Muscle of leg (tissue), 11 donors: Measurements from ENCODE around the gene OTUD7B. TPM values are rescaled to one million over a fixed set of nuclear protein-coding genes. Genes with fewer than 3 reads are reported as not detected.

Source experiments
- DNase-seq: peaks from one replicate; pipeline ENCODE4 v3.0.0; 2013
- H3K27ac ChIP-seq: one replicate; pipeline ENCODE4 v1.5.1; 2013; ENCODE audit warnings: mild to moderate bottlenecking, low read length, control low read depth
- H3K27me3 ChIP-seq: one replicate; pipeline ENCODE4 v1.6.1; 2013; ENCODE audit warnings: low read length; ENCODE audit not compliant: control insufficient read depth, insufficient read depth
- H3K36me3 ChIP-seq: one replicate; pipeline ENCODE4 v1.6.1; 2013; ENCODE audit warnings: low read length; ENCODE audit not compliant: control insufficient read depth, insufficient read depth
- H3K4me1 ChIP-seq: one replicate; pipeline ENCODE4 v1.6.1; 2013; ENCODE audit warnings: low read length; ENCODE audit not compliant: control insufficient read depth, insufficient read depth
- H3K4me3 ChIP-seq: one replicate; pipeline ENCODE4 v1.5.1; 2013; ENCODE audit warnings: low read length, control low read depth
- H3K9me3 ChIP-seq: replicated peaks from 2 replicates; pipeline ENCODE4 v1.6.1; 2013; ENCODE audit warnings: low read depth, low read length; ENCODE audit not compliant: control insufficient read depth
- WGBS: methylation state at CpG from one replicate; pipeline ENCODE4 v1.1.5; 2013; ENCODE audit warnings: missing lambda C conversion rate; ENCODE audit not compliant: insufficient coverage; 5-methylcytosine and 5-hydroxymethylcytosine counted together
- polyA plus RNA-seq, 8 donors: library from polyadenylated mRNA; unstranded; fragments of 120-200 nt; gene quantifications; one replicate each; pipeline versions ENCODE4 v1.2.1 to v1.2.3, GENCODE V29; 2013; ENCODE audit warnings: inconsistent platforms in 1 of 8, low replicate concordance in 1 of 8; ENCODE audit not compliant: insufficient read length in 8 of 8, insufficient read depth in 1 of 8
- total RNA-seq: library from RNA; stranded (reverse); fragments of 120-200 nt; gene quantifications from one replicate; pipeline ENCODE4 v1.2.4, GENCODE V29; 2013

The OTUD7B gene
- total and polyA plus RNA-seq, 9 donors: 10.6 to 15.0 (median 12.8) TPM

DNA sequence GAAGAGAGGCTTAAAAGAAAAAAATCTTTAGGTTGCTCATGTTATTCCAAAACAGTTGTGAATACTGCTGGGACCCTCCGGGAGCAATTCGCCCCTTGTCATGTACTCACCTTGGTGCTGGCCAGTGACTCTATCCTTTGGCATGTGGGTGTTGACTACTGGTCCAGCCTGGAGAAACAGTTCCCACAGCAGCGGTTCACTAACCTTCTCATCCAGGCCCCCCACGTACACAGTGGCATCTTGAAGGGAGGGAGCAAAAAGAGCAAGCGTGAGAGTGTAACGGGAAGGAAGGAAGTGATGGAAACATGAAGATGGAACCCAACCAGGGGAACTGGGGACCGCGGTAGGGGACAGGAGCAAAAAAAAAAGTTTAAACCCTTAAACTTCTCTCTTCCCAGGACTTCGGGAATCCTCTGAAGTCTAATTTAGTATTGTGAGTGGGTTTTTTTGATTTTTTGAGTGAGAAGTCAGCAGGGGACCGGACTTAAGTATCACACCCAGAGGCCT, 83.4 kb downstream of the OTUD7B start:
- no peaks in the 10 kb centered on the region for H3K27me3 ChIP-seq
- peak overlapping the region; percentile 98 for H3K27ac ChIP-seq
- H3K36me3 ChIP-seq: peaks cover 57% of the 10 kb centered on the region
- peaks cover 31% of the 10 kb centered on the region for H3K4me1 ChIP-seq
- WGBS: no CpG with 5 or more reads among the region's 10 CpGs
- no peak for DNase-seq
- no peaks in the 10 kb centered on the region for H3K9me3 ChIP-seq
- H3K4me3 ChIP-seq: peak overlapping the region; percentile 97

DNA sequence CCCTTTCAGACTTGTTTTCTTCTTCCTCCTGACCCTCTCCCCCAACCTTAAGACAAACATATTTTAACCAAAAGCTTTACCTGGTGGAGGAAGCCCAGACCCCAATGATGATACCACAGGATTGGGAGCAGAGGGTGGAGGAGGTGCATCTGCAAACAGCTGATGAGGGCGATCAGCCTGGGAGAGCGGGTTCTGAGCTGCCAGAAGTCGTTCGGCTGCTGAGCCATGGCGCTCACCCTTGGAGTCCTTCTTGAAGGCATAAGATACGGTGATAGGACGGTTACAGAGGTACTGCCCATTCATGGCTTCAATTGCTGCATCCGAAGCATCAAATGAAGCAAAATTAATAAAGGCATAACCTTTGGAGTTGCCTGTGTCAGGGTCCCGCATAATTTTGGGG, 84.2 kb downstream of the OTUD7B start:
- Histone ChIP-seq H3K36me3 (peaks cover 51% of the 10 kb centered on the region), H3K27ac (no peak overlapping the region), H3K4me3 (no peak overlapping the region), H3K9me3 (no peaks in the 10 kb centered on the region), H3K27me3 (no peaks in the 10 kb centered on the region), H3K4me1 (peaks cover 31% of the 10 kb centered on the region)
- no peak for DNase-seq
- WGBS: 90% methylated on average over 8 of the region's 9 CpGs

DNA sequence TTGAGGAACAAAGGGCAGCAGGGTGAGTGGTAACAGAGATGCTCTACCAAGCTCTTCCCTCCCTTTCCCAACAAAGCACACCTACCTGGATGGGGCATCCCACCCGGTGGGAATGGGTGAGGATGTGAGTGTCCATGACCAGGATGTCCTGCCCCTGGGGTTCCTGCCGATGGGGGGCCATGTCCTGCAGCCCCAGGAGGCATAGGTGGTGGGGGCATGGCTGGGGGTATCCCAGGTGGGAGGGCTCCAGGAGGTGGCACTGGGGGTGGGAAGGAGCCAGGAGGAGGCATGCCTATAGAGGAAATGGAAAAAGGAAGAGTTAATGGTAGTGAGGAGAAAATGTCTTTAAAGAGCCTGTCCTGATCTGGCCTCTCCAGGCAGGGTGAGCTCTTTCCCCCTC, 84.8 kb downstream of the OTUD7B start:
- H3K4me1 ChIP-seq: peaks cover 31% of the 10 kb centered on the region
- H3K36me3 ChIP-seq: peaks cover 51% of the 10 kb centered on the region
- no peaks in the 10 kb centered on the region for H3K27me3 ChIP-seq
- H3K4me3 ChIP-seq: no peak overlapping the region
- 60% methylated on average over 1 of the region's 2 CpGs for WGBS
- no peak for DNase-seq
- no peaks in the 10 kb centered on the region for H3K9me3 ChIP-seq
- H3K27ac ChIP-seq: no peak overlapping the region

DNA sequence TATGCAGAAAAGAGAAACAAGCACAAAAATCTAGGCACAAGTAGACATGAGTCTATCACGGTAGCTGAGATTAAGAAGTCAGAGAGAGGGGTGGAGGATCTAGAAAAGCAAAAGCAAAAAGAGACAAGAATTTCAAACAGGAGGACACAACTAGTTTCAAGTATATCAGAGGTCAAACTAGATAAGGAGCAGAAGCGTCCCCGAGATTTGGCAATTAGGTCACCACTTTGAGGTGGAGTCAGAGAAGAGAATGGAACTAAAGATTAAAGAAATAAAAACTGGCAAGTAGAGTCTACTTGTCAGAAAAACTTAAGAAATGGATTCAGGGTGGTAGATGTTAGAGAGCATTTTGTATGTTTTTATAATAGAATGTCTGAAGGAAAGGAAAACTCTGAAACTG, 85.2 kb downstream of the OTUD7B start:
- Histone ChIP-seq H3K27me3 (no peaks in the 10 kb centered on the region), H3K4me3 (no peak overlapping the region), H3K9me3 (no peaks in the 10 kb centered on the region), H3K27ac (no peak overlapping the region), H3K36me3 (peaks cover 51% of the 10 kb centered on the region), H3K4me1 (peaks cover 31% of the 10 kb centered on the region)
- DNase-seq: no peak
- 100% methylated on average over 2 of the region's 3 CpGs for WGBS

DNA sequence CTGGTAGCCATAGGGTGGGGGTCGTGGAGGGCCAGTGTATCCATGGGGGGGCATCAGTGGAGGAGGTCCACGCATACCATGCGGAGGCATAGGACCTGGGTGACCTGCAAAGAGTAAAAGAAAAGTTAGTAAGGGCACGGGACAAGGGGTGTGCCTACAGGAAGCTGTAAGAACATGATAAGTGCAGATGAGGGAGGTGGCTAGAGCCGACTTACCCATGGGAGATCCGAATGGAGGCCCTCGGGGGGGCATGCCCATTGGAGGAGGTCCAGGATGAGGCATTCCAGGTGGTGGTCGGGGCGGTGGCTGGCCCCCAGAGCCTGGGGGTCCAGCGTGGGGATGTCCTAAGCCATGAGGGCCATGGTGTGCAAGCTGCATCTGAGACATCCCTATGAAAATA, 86.9 kb downstream of the OTUD7B start:
- peaks cover 43% of the 10 kb centered on the region for H3K36me3 ChIP-seq
- no peaks in the 10 kb centered on the region for H3K27me3 ChIP-seq
- DNase-seq: no peak
- H3K4me1 ChIP-seq: peaks cover 17% of the 10 kb centered on the region
- H3K9me3 ChIP-seq: no peaks in the 10 kb centered on the region
- 89% methylated on average over 5 of the region's 10 CpGs for WGBS
- H3K4me3 ChIP-seq: no peak overlapping the region
- no peak overlapping the region for H3K27ac ChIP-seq

DNA sequence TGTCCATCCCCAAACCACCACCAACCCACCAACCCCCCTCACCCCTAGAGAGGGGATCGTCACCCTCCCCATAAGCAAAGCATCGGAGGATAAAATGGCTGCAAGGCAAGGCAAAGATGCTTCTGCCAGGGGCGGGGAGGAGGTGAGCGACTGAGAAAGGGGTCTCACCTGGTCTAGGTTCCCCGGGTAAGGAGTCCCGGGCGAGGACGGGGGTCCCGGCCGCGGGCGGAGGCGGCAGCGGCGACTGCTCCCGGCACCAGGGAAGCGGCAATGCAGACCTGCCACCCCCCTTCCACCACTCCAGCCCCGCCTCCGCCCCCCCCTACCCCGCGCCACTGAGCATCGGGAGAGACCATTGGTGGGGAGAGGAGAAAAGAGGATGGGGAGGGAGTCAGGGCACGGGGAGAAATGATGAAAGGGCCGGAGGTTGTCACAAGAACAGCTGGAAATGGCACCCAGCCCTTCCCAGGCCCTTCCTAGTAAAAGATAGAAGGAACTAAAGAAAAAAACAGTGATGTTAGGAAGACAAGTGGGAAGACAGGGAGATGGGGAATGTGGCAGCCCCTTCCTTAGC, 92.9 kb downstream of the OTUD7B start, which contains the start of gene SV2A:
TSS of gene SV2A (minus strand) at position 274 of the 574 bp plus-strand sequence. CDS start 4,004 bp downstream, outside the sequence.
- peaks cover 5% of the 10 kb centered on the region for H3K27me3 ChIP-seq
- peaks cover 16% of the 10 kb centered on the region for H3K4me1 ChIP-seq
- 0% methylated on average over 1 of the region's 24 CpGs for WGBS
- H3K36me3 ChIP-seq: peaks cover 5% of the 10 kb centered on the region
- peak; percentile 75 for DNase-seq
- H3K4me3 ChIP-seq: peak within 1 kb of the TSS; percentile 47
- H3K27ac ChIP-seq: no peak within 1 kb of the TSS
- no peaks in the 10 kb centered on the region for H3K9me3 ChIP-seq

DNA sequence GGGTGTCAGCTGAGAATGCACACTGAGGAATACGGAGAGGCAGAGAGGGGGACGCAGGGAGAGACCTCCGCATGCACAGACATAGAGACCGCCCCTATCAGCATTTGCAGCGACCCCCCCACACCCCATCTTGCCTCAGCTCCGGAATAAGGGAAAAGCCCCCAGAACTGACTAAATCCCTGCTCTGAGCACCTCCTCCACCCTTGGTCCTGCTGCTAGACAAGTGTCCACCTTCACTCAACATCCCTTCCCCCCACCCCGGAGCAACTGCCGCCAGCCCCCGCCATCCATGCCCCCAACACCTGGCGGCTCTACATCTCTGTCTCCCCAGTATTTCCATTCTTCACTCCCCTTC, 93.7 kb downstream of the OTUD7B start:
- no peak overlapping the region for H3K27ac ChIP-seq
- peaks cover 16% of the 10 kb centered on the region for H3K4me1 ChIP-seq
- 2% methylated on average over 9 of the region's 10 CpGs for WGBS
- no peaks in the 10 kb centered on the region for H3K9me3 ChIP-seq
- H3K27me3 ChIP-seq: peaks cover 5% of the 10 kb centered on the region
- no peaks in the 10 kb centered on the region for H3K36me3 ChIP-seq
- no peak for DNase-seq
- H3K4me3 ChIP-seq: peak overlapping the region; percentile 47

DNA sequence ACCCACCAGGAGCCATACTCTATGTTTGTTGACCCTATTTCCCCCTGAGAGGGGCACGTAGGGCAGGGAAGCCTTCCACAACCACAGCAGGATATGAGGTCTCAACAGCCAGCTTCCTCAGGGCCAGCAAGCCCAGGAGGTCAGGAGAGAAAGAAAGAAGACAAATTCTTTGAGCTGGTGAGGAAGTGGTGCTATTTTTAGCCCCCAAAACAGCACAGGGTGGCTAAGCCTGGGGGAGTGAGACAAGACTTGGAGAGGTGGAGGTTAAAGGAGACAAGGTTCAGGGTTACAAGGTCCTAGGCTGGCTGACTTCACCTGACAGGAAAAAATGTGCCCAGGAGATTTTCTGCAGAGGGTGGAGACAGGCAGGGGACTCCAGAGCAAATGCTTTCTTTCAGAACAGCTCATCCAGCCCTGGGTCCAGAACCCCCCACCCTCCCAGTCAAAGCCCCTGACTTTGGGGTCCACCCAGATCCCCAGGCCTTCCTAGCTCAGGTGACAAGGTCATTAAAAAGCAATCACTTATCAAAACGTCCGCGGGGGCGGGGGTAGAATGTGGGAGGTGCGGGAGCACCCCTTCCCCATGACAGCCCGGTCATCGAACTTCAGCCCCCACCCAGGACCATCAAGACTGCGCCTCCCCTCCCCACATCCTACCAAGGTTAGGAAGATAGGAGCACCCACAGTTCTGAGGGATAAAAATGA, 94.2 kb downstream of the OTUD7B start:
- WGBS: no CpG with 5 or more reads among the region's 9 CpGs
- Histone ChIP-seq H3K9me3 (no peaks in the 10 kb centered on the region), H3K4me1 (peaks cover 16% of the 10 kb centered on the region), H3K36me3 (no peaks in the 10 kb centered on the region), H3K27me3 (peaks cover 5% of the 10 kb centered on the region), H3K4me3 (peak overlapping the region; percentile 47), H3K27ac (no peak overlapping the region)
- no peak for DNase-seq

DNA sequence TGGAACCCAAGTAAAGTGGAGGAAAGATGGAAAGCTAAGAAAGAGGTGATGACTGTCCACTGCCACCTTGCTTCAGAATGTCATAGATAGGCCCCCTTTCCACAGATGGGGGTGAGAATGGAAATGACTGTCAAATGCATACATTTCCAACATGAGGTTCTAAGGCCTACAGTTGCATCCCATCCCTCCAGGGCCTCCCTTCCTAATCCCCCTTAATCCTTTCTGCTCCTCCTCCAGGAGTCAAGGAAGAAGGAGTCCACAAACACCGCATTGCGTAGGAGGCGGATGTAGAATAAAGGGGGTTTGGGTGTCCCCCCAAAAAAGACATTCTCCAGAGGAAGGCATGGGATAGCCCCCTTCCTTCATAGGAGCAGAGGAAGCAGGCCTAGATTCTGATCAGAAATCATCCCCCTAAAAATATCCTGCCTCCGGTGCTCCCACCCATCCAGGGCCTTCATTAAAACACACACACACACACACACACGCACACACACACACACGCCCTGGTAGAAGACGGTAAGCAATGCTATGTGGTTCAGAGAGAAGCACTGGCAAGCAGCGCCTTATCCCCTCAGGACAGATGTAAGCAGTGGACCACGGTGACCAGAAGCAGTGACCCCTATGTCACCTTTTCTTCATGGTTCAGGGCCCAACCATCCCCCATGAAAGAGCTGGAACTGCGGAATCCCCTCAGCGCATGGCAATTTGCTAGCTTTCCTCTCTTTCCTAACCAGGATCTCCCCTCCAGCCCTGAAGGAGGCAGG, 94.9 kb downstream of the OTUD7B start:
- 55% methylated on average over 5 of the region's 11 CpGs for WGBS
- H3K9me3 ChIP-seq: no peaks in the 10 kb centered on the region
- DNase-seq: no peak
- H3K27ac ChIP-seq: no peak overlapping the region
- no peak overlapping the region for H3K4me3 ChIP-seq
- peaks cover 5% of the 10 kb centered on the region for H3K27me3 ChIP-seq
- peaks cover 16% of the 10 kb centered on the region for H3K4me1 ChIP-seq
- H3K36me3 ChIP-seq: peaks cover 1% of the 10 kb centered on the region

DNA sequence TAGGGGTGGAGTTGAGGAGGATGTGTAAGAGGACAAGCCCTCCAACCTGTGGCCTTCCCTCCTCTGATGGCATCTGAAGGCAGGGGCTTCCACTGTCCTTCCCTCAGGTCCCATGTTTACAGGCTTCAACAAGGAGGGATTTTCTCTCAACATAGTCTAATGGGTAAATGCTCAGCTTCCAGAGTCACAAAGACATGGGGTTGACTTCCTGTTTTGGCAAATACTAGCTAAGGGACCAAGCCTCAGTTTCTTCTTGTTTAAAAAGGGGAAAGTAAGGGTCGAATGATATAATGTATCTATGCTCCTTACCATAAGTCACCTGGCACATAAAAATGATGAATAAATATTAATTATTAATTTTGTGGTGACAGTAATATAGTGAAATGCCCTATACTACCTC, 96.0 kb downstream of the OTUD7B start:
- peaks cover 16% of the 10 kb centered on the region for H3K4me1 ChIP-seq
- H3K36me3 ChIP-seq: peaks cover 3% of the 10 kb centered on the region
- H3K9me3 ChIP-seq: no peaks in the 10 kb centered on the region
- no peak overlapping the region for H3K27ac ChIP-seq
- H3K4me3 ChIP-seq: no peak overlapping the region
- peaks cover 5% of the 10 kb centered on the region for H3K27me3 ChIP-seq
- DNase-seq: no peak
- WGBS: no CpG with 5 or more reads among the region's 1 CpG
